IMR-90 (cell line): ENCODE results near the gene ZNF48.

ENCODE experiments used
- BHLHE40 ChIP-seq: fragments of 150-350 bp; IDR thresholded peaks from 2 replicates; pipeline ENCODE4 v1.6.1; 2016; ENCODE audit warnings: mild to moderate bottlenecking, low read depth, low read length
- CEBPB ChIP-seq: IDR thresholded peaks from 2 replicates; pipeline ENCODE4 v1.6.1; 2012; ENCODE audit warnings: low read depth, low read length, improper control_type of control experiment
- CHD1 ChIP-seq: IDR thresholded peaks from 2 replicates; pipeline ENCODE4 v1.6.1; 2012; ENCODE audit warnings: low read depth, low read length, improper control_type of control experiment
- MXI1 ChIP-seq: IDR thresholded peaks from 2 replicates; pipeline ENCODE4 v1.6.1; 2012; ENCODE audit warnings: low read depth, mild to moderate bottlenecking, low read length, moderate library complexity, borderline replicate concordance
- POLR2A ChIP-seq: IDR thresholded peaks from 2 replicates; pipeline ENCODE4 v1.6.1; 2012; ENCODE audit warnings: mild to moderate bottlenecking, low read depth, low read length
- RAD21 ChIP-seq: IDR thresholded peaks from 2 replicates; pipeline ENCODE4 v1.6.1; 2012; ENCODE audit warnings: low read length, improper control_type of control experiment
- RFX5 ChIP-seq: IDR thresholded peaks from 2 replicates; pipeline ENCODE4 v1.8.0; 2012; ENCODE audit warnings: low read depth, mild to moderate bottlenecking, low read length, moderate library complexity
- SMC3 ChIP-seq: fragments of 150-350 bp; IDR thresholded peaks from 2 replicates; pipeline ENCODE4 v1.6.1; 2016; ENCODE audit warnings: low read depth, mild to moderate bottlenecking, antibody characterized with exemption, low read length, moderate library complexity
- TF ChIP-seq, protein P1 (sequence below): conservative IDR thresholded peaks from 2 replicates; pipeline ENCODE4 v1.5.1; 2012; ENCODE audit warnings: mild to moderate bottlenecking, low read depth, low read length, improper control_type of control experiment
- TF ChIP-seq, protein P2 (sequence below): fragments of 150-350 bp; IDR thresholded peaks from 2 replicates; pipeline ENCODE4 v1.6.1; 2017; ENCODE audit warnings: mild to moderate bottlenecking, antibody characterized with exemption, low read length, low read depth

DNA sequence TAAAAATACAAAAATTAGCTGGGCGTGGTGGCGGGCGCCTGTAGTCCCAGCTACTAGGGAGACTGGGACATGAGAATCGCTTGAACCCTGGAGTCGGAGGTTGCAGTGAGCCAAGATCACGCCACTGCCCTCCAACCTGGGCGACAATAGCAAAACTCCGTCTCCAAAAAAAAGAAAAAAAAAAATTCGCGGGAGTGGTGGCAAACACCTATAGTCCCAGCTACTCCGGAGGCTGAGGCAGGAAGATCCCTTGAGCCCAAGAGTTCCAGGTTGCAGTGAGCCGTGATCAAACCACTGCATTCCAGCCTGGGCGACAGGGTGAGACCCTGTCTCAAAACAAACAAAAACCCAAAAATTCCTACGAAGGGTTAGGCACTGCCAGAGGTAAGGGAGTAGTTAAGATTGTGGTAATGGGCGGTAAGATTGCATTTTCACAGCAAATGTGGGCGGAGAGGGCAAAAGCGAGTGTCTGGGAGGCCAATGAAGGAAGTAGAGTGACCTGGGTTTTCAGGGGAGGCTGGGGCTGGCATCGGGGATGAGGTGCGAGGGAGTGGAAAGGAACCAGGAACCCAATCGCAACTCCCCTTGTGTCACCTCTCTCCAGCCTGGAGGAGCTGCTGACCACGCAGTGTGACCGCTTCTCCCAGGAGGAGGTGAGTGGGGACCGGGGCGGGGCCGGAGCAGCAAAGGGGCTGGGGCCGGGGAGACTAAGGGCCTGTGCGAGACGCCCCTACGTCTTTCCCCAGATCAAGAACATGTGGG lies 18.0 kb upstream of the ZNF48 start:
- TF ChIP-seq, protein P1, sequence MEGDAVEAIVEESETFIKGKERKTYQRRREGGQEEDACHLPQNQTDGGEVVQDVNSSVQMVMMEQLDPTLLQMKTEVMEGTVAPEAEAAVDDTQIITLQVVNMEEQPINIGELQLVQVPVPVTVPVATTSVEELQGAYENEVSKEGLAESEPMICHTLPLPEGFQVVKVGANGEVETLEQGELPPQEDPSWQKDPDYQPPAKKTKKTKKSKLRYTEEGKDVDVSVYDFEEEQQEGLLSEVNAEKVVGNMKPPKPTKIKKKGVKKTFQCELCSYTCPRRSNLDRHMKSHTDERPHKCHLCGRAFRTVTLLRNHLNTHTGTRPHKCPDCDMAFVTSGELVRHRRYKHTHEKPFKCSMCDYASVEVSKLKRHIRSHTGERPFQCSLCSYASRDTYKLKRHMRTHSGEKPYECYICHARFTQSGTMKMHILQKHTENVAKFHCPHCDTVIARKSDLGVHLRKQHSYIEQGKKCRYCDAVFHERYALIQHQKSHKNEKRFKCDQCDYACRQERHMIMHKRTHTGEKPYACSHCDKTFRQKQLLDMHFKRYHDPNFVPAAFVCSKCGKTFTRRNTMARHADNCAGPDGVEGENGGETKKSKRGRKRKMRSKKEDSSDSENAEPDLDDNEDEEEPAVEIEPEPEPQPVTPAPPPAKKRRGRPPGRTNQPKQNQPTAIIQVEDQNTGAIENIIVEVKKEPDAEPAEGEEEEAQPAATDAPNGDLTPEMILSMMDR: no peak
- TF ChIP-seq MXI1: no peak
- TF ChIP-seq, protein P2, sequence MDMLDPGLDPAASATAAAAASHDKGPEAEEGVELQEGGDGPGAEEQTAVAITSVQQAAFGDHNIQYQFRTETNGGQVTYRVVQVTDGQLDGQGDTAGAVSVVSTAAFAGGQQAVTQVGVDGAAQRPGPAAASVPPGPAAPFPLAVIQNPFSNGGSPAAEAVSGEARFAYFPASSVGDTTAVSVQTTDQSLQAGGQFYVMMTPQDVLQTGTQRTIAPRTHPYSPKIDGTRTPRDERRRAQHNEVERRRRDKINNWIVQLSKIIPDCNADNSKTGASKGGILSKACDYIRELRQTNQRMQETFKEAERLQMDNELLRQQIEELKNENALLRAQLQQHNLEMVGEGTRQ: 0 out of 2 replicates have a peak, but pooled peaks have one; percentile 7
- no peak for TF ChIP-seq CEBPB
- TF ChIP-seq RFX5: no peak
- no peak for TF ChIP-seq POLR2A
- no peak for TF ChIP-seq BHLHE40
- TF ChIP-seq RAD21: no peak
- no peak for TF ChIP-seq CHD1
- TF ChIP-seq SMC3: no peak
